Measurements from ENCODE around the gene EPN2.
A peak's percentile ranks its signal among the peaks of the same experiment; 100 is the strongest.

The EPN2 gene

DNA sequence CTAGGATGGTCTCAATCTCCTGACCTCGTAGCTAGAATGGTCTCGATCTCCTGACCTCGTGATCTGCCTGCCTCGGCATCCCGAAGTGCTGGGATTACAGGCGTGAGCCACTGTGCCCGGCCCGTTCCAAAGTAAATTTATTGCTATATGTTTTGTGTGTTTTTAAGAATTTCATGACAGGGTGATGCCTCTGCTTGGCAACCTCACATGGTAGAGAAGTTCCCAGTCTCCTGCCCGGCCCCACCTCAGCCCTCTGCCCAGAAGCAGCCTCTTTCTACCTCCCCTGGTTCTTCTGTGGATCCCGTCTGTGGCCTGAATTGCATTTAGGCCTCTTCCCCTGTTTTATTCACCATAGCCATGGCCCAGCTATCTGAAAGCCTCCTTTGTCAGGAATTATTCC lies 70.4 kb downstream of the EPN2 start:
- Histone ChIP-seq H3K36me3 (ENCODE audit: insufficient read depth, low read depth, low read length) (peaks cover 26% of the 10 kb centered on the region), H3K9ac (ENCODE audit: low read depth, low read length) (no peak overlapping the region), H3K27ac (ENCODE audit: low read length) (no peak overlapping the region), H3K9me3 (ENCODE audit: insufficient read depth, low read depth, low read length) (no peaks in the 10 kb centered on the region), H3K27me3 (ENCODE audit: insufficient read depth, low read length) (no peaks in the 10 kb centered on the region), H3K4me3 (ENCODE audit: low read length) (no peak overlapping the region), H3K4me1 (ENCODE audit: insufficient read depth, low read length) (peaks cover 5% of the 10 kb centered on the region; the same call in 1 of the 2 replicates)

DNA sequence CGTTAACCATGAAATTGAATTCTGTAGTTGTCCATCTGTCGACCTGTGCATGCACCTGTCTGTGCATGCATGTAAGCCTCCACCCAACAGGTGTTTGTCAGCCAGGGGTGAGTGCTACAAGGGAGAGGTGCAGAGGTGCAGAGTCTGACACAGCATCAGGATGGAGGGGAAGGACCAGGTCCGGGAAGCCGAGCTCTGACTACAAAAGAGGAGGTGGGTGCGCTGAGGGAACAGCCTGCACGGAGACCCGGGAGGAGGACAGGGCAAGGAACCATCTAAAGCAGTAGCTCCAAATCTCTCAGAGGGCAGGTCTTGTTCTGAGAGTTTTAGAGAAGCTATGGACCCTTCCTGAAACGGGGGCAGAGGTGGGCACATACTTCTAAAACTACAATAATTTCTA lies 71.2 kb downstream of the EPN2 start:
- Histone ChIP-seq H3K4me3 (ENCODE audit: low read length) (no peak overlapping the region), H3K4me1 (ENCODE audit: insufficient read depth, low read length) (peaks cover 5% of the 10 kb centered on the region; the same call in 1 of the 2 replicates), H3K36me3 (ENCODE audit: insufficient read depth, low read depth, low read length) (peaks cover 35% of the 10 kb centered on the region), H3K27me3 (ENCODE audit: insufficient read depth, low read length) (no peaks in the 10 kb centered on the region), H3K27ac (ENCODE audit: low read length) (no peak overlapping the region), H3K9me3 (ENCODE audit: insufficient read depth, low read depth, low read length) (no peaks in the 10 kb centered on the region), H3K9ac (ENCODE audit: low read depth, low read length) (no peak overlapping the region)

DNA sequence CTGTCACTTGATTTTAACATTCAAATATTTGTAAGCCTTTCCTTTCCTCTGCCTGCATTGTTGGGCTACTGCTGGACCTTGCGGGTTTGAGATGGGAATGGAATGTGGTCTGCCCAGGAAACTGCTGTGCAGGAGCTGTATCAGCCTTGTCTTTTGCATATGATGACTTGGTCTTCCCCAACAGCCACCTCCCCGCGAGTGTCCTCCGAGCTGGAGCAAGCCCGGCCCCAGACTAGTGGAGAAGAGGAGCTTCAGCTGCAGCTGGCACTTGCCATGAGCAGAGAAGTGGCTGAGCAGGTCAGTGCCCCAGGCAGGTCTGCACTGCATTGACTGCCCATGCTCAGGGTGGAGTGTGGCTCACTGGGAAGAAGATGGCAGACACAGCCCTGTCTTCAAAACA lies 72.5 kb downstream of the EPN2 start:
- H3K27ac ChIP-seq (ENCODE audit: low read length): no peak overlapping the region
- no peaks in the 10 kb centered on the region for H3K9me3 ChIP-seq (ENCODE audit: insufficient read depth, low read depth, low read length)
- H3K36me3 ChIP-seq (ENCODE audit: insufficient read depth, low read depth, low read length): peaks cover 46% of the 10 kb centered on the region
- H3K4me1 ChIP-seq (ENCODE audit: insufficient read depth, low read length): peaks cover 5% of the 10 kb centered on the region; the same call in 1 of the 2 replicates
- no peaks in the 10 kb centered on the region for H3K27me3 ChIP-seq (ENCODE audit: insufficient read depth, low read length)
- no peak overlapping the region for H3K4me3 ChIP-seq (ENCODE audit: low read length)
- H3K9ac ChIP-seq (ENCODE audit: low read depth, low read length): no peak overlapping the region

DNA sequence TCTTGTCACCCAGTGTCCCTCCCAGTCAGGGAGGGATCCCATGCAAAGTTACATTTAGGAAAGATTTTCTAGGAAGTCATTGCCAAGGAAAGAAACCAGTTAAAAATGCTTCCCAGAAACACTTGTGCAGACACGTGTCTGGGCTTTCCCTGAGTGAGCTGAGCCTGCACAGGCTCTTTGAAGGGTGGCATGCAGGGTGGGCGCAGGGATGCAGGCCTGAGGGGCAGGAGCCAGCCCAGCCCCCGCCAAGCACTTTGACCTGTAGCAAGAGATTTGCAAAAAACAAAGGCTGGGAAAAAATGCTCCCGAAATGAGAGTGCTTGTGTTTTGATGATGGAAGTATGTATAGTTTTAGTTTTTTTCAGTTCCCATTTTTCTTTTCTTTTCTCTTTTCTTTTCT lies 73.0 kb downstream of the EPN2 start:
- peaks cover 5% of the 10 kb centered on the region; the same call in 1 of the 2 replicates for H3K4me1 ChIP-seq (ENCODE audit: insufficient read depth, low read length)
- H3K9ac ChIP-seq (ENCODE audit: low read depth, low read length): no peak overlapping the region
- H3K4me3 ChIP-seq (ENCODE audit: low read length): no peak overlapping the region
- H3K9me3 ChIP-seq (ENCODE audit: insufficient read depth, low read depth, low read length): no peaks in the 10 kb centered on the region
- H3K27ac ChIP-seq (ENCODE audit: low read length): no peak overlapping the region
- peaks cover 51% of the 10 kb centered on the region for H3K36me3 ChIP-seq (ENCODE audit: insufficient read depth, low read depth, low read length)
- no peaks in the 10 kb centered on the region for H3K27me3 ChIP-seq (ENCODE audit: insufficient read depth, low read length)

DNA sequence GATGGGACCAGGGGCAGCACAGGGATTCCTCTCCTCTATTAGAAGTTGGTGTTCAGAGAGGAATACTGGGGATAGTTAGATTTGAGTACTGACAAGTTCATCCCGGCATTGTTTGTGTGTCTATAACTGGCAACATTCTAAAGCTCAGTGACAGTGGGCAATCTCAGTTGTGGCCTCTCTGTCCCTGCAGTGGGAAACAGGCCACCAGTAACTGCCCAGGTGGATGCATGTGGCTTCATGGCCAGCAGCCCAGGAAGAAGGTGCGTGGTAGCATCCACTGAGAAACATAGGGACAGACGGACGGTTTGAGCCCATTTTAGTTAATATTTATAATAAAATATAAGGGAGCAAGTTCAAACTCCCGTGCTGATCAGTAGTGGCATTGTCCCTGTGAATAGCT lies 73.8 kb downstream of the EPN2 start:
- H3K36me3 ChIP-seq (ENCODE audit: insufficient read depth, low read depth, low read length): peaks cover 54% of the 10 kb centered on the region

DNA sequence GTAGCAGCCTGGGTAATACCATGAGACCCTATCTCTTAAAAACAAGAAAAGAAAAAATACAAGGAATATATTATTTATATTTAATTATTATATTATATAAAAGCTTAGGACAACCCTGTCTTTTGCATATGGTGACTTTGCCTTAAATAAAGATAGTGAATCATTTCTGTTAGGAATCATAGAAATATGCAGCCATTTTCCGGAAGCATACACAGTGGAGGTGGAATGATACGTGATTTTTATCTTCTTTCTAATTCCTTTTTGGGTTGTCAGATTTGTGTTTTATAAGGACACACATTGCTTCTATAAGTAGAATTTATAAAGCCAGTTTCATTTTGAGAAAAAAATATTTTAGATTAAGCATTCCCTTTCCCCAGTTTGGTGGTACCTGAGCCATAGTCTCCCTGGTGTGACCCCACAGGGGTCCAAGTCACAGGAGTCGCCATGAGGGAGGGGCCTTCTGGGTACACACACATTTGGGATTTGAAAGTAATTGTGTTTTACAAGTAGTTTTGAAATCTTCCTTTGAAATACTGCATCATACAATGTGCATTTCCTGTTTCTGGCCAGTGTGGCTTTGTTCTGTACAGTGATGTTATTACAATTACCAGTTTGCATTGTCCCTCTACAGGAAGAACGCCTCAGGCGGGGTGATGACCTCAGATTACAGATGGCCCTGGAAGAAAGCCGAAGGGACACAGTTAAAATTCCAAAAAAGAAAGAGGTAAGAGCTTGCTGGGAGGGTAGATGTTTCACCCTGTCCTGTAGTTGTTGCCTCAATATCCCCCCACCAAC lies 74.5 kb downstream of the EPN2 start:
- H3K36me3 ChIP-seq (ENCODE audit: insufficient read depth, low read depth, low read length): peaks cover 50% of the 10 kb centered on the region
- no peaks in the 10 kb centered on the region for H3K27me3 ChIP-seq (ENCODE audit: insufficient read depth, low read length)
- H3K4me1 ChIP-seq (ENCODE audit: insufficient read depth, low read length): peaks cover 11% of the 10 kb centered on the region
- H3K9me3 ChIP-seq (ENCODE audit: insufficient read depth, low read depth, low read length): no peaks in the 10 kb centered on the region
- no peak overlapping the region for H3K27ac ChIP-seq (ENCODE audit: low read length)
- H3K9ac ChIP-seq (ENCODE audit: low read depth, low read length): no peak overlapping the region
- no peak overlapping the region for H3K4me3 ChIP-seq (ENCODE audit: low read length)

More for the DNA sequence above, 73.8 kb downstream of the EPN2 start:
- Histone ChIP-seq H3K9me3 (ENCODE audit: insufficient read depth, low read depth, low read length) (no peaks in the 10 kb centered on the region), H3K27ac (ENCODE audit: low read length) (no peak overlapping the region), H3K4me1 (ENCODE audit: insufficient read depth, low read length) (peaks cover 5% of the 10 kb centered on the region; the same call in 1 of the 2 replicates), H3K4me3 (ENCODE audit: low read length) (no peak overlapping the region), H3K27me3 (ENCODE audit: insufficient read depth, low read length) (no peaks in the 10 kb centered on the region), H3K9ac (ENCODE audit: low read depth, low read length) (no peak overlapping the region)

DNA sequence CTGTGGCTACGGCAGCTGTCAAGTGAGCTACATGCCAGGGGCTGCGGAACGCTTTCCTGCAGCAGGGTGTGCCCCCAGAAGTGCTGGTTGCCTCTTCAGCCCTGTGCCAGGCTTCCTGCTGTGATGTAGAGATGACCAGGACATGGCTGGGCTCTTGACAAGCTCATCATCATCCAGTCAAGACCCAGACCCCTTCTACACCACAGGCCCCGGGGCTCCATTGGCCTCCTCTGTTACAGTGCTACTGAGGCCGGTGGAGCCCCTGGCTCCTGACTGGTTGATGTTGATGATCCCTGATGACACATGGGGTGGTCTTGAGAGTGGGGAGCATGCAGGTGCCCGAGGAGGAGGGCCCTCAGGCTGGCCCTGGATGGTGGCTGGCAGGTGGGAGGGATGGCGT lies 75.2 kb downstream of the EPN2 start:
- H3K27me3 ChIP-seq (ENCODE audit: insufficient read depth, low read length): no peaks in the 10 kb centered on the region
- peaks cover 16% of the 10 kb centered on the region for H3K4me1 ChIP-seq (ENCODE audit: insufficient read depth, low read length)
- H3K9ac ChIP-seq (ENCODE audit: low read depth, low read length): no peak overlapping the region
- no peak overlapping the region for H3K4me3 ChIP-seq (ENCODE audit: low read length)
- no peaks in the 10 kb centered on the region for H3K9me3 ChIP-seq (ENCODE audit: insufficient read depth, low read depth, low read length)
- H3K27ac ChIP-seq (ENCODE audit: low read length): no peak overlapping the region
- peaks cover 50% of the 10 kb centered on the region for H3K36me3 ChIP-seq (ENCODE audit: insufficient read depth, low read depth, low read length)

DNA sequence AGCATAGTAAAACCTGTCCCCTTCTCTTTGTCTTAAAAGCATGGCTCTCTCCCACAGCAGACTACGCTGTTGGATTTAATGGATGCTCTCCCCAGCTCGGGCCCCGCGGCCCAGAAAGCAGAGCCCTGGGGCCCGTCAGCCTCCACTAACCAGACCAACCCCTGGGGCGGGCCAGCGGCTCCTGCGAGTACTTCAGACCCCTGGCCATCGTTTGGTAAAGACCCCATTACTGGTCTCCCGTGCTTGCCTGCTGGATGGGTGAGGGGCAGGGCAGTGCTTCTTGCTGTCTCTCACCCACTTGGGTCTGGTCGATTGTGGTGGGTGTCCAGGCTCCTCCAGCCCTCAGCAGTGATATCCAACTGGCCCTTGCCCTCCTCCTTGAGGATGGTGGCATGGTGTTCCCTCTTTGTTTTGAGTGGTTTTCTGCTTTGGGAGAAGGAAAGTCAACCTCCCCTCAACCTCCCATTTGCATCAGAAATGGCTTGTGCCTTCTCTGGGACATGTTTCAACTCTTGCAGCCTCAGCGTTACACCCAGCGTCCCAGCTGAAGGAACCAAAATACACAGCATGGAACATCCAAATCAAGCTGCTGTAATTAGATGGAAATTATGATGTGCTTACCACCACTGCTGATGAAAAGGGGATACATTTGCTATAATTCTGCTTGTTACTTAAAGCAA lies 76.0 kb downstream of the EPN2 start:
- H3K27me3 ChIP-seq (ENCODE audit: insufficient read depth, low read length): no peaks in the 10 kb centered on the region
- peaks cover 20% of the 10 kb centered on the region for H3K4me1 ChIP-seq (ENCODE audit: insufficient read depth, low read length)
- H3K36me3 ChIP-seq (ENCODE audit: insufficient read depth, low read depth, low read length): peaks cover 50% of the 10 kb centered on the region
- H3K27ac ChIP-seq (ENCODE audit: low read length): no peak overlapping the region
- H3K9ac ChIP-seq (ENCODE audit: low read depth, low read length): no peak overlapping the region
- H3K4me3 ChIP-seq (ENCODE audit: low read length): no peak overlapping the region
- H3K9me3 ChIP-seq (ENCODE audit: insufficient read depth, low read depth, low read length): no peaks in the 10 kb centered on the region

DNA sequence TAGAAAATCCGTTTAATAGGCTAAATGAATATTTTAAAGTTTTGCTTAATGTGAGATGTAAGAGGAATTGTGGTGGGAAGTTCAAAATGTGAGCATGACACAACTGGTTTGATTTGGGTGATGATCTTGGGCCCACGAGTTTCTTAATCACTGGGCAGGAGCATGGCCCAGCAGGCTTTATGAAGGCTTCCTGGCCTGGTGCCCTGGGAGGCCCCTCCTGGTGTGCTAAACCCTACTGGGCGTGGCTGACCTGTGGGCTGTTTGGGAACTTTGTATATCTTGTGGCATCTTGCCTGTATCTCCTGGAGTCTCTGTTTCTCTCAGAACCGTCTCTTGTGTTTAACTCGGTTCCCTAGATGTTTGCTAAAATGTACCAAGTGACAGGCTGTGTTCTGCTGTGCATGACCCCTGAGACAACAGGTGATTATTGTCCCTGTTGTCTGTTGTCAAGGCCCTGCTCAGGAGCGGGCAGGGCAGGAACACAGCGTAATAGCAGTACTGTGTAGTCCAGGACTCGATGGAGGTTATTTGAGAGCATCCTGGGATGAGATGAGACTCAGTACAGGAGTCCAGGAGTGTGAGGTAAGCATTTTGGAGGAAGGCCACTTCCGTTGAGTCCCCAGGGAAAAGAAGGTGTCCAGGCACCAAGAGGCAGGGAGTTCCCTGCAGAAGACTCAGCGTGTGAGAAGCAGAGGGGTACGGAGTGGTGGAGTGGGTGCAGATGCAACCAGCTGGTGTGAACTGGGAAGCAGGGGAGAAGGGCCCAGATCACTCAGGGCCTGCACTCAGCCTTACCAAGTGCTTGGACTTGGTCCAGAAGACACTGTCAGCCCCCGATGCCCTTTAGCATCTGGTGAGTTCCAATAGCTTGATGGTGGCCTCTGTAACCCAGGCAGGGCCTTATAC lies 76.8 kb downstream of the EPN2 start:
- Histone ChIP-seq H3K9me3 (ENCODE audit: insufficient read depth, low read depth, low read length) (no peaks in the 10 kb centered on the region), H3K9ac (ENCODE audit: low read depth, low read length) (no peak overlapping the region), H3K4me1 (ENCODE audit: insufficient read depth, low read length) (peaks cover 20% of the 10 kb centered on the region), H3K27me3 (ENCODE audit: insufficient read depth, low read length) (no peaks in the 10 kb centered on the region), H3K4me3 (ENCODE audit: low read length) (no peak overlapping the region), H3K36me3 (ENCODE audit: insufficient read depth, low read depth, low read length) (peaks cover 50% of the 10 kb centered on the region), H3K27ac (ENCODE audit: low read length) (no peak overlapping the region)

DNA sequence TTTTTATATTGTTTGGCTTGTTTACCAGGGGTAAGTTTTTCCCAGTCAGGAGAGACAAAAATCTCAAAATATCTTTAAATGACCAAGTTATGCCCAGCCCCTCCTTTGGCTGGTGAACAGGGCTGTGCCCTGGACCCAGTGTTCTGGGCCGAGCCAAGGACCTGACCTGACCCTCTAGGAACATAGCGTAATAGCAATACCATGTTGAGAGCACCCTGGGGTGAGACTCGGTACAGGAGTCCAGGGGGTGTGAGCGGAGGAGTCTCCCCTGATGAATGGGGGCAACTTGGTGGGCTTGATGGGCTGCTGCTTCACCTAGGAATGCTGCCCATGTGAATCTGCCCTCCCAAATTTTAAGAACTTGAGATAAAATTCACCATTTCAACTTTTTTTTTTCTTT lies 77.9 kb downstream of the EPN2 start:
- peaks cover 45% of the 10 kb centered on the region for H3K36me3 ChIP-seq (ENCODE audit: insufficient read depth, low read depth, low read length)
- H3K27ac ChIP-seq (ENCODE audit: low read length): no peak overlapping the region
- no peak overlapping the region for H3K9ac ChIP-seq (ENCODE audit: low read depth, low read length)
- no peaks in the 10 kb centered on the region for H3K27me3 ChIP-seq (ENCODE audit: insufficient read depth, low read length)
- peaks cover 16% of the 10 kb centered on the region for H3K4me1 ChIP-seq (ENCODE audit: insufficient read depth, low read length)
- no peak overlapping the region for H3K4me3 ChIP-seq (ENCODE audit: low read length)
- no peaks in the 10 kb centered on the region for H3K9me3 ChIP-seq (ENCODE audit: insufficient read depth, low read depth, low read length)

DNA sequence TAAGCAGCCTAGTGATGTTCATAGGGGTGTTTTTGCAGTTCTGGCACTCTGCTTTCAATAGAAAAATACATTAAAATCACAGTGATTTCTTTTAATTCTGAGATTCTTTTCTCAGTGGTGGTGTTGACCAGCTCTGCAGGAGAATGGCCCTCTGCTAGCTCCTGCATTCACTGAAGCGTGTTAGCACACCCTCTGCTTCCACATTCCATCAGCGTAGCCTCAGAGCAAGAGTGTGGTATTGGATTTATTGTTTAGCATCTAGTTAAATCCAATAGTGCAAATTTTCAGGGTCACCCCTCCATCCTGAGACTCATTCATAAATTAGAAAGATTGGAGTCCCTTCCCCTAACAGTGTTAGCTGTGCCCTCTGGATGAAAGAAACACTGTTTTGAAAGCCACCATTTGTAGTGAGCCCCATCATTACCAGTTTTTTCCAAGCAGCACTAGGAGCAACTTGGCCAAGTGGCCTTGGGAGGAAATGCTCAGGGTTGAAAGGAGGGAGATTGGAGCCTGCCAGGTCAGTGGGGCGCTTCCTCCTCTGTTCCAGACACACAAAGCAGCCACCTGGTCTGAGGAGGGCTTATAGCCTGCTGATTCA lies 79.7 kb downstream of the EPN2 start:
- H3K27me3 ChIP-seq (ENCODE audit: insufficient read depth, low read length): no peaks in the 10 kb centered on the region
- H3K27ac ChIP-seq (ENCODE audit: low read length): no peak overlapping the region
- peak overlapping the region; percentile 40; the same call in 1 of the 2 replicates for H3K9ac ChIP-seq (ENCODE audit: low read depth, low read length)
- H3K4me1 ChIP-seq (ENCODE audit: insufficient read depth, low read length): peaks cover 15% of the 10 kb centered on the region
- peak overlapping the region; percentile 25; the same call in 1 of the 2 replicates for H3K4me3 ChIP-seq (ENCODE audit: low read length)
- H3K9me3 ChIP-seq (ENCODE audit: insufficient read depth, low read depth, low read length): no peaks in the 10 kb centered on the region
- peaks cover 34% of the 10 kb centered on the region for H3K36me3 ChIP-seq (ENCODE audit: insufficient read depth, low read depth, low read length)
